ENCODE results near the gene ATP2B1.
A peak's percentile ranks its signal among the peaks of the same experiment; 100 is the strongest.

Gene ATP2B1

GRCh38 chr12:89679631-89680030 is 29.0 kb downstream of the ATP2B1 start:
- no peak overlapping the region for H3K14ac ChIP-seq (ENCODE audit: low read length)
- H3K36me3 ChIP-seq (ENCODE audit: control insufficient read depth in 1 of 2, insufficient read depth in 2 of 2, low read length in 2 of 2) = peaks cover 0 to 1% of the 10 kb centered on the region in 2 experiments
- no peak overlapping the region for H3K9ac ChIP-seq (ENCODE audit: low read length)
- H4K91ac ChIP-seq (ENCODE audit: low read depth, low read length) = no peak overlapping the region
- no peak overlapping the region for H2BK120ac ChIP-seq (ENCODE audit: insufficient read depth, low read length, poor library complexity)
- H3K4ac ChIP-seq (ENCODE audit: low read depth, low read length) = peak overlapping the region; percentile 94
- no peak overlapping the region for H2BK12ac ChIP-seq (ENCODE audit: low read length)
- DNase-seq = no peak
- no peak overlapping the region for H4K12ac ChIP-seq (ENCODE audit: low read depth, low read length)
- H3K4me2 ChIP-seq (ENCODE audit: low read length) = no peak overlapping the region
- no peak overlapping the region for H2AFZ ChIP-seq (ENCODE audit: insufficient read depth, low read length, poor library complexity)
- no peak overlapping the region for H3K4me3 ChIP-seq (ENCODE audit: low read depth, low read length)
- no peaks in the 10 kb centered on the region for H3K4me1 ChIP-seq (ENCODE audit: control insufficient read depth in 1 of 2, insufficient read depth in 2 of 2, low read length in 2 of 2)
- peaks cover 7% of the 10 kb centered on the region for H3K79me2 ChIP-seq (ENCODE audit: control insufficient read depth, insufficient read depth, low read length, poor library complexity)
- H3K27me3 ChIP-seq (ENCODE audit: insufficient read depth, low read length) = no peaks in the 10 kb centered on the region
- no peaks in the 10 kb centered on the region for H3K79me1 ChIP-seq (ENCODE audit: low read length)
- no CpG with 5 or more reads among the region's 2 CpGs for WGBS (ENCODE audit: extremely low coverage, insufficient coverage, insufficient read length)
- H2AK5ac ChIP-seq (ENCODE audit: low read length) = no peak overlapping the region
- H3K9me3 ChIP-seq (ENCODE audit: insufficient read depth, low read depth, low read length) = no peaks in the 10 kb centered on the region
- H4K8ac ChIP-seq (ENCODE audit: low read depth, low read length) = no peak overlapping the region
- H3K23ac ChIP-seq (ENCODE audit: low read length) = no peak overlapping the region
- H3K18ac ChIP-seq (ENCODE audit: low read length) = no peak overlapping the region
- H2BK5ac ChIP-seq (ENCODE audit: low read depth, low read length, poor library complexity) = no peak overlapping the region
- H3K27ac ChIP-seq (ENCODE audit: low read depth, low read length) = no peak overlapping the region

- Histone ChIP-seq H4K91ac (ENCODE audit: low read depth, low read length) (no peak overlapping the region), H3K4me2 (ENCODE audit: low read length) (no peak overlapping the region), H2BK5ac (ENCODE audit: low read depth, low read length, poor library complexity) (no peak overlapping the region), H3K36me3 (ENCODE audit: control insufficient read depth in 1 of 2, insufficient read depth in 2 of 2, low read length in 2 of 2) (peaks cover 0 to 1% of the 10 kb centered on the region in 2 experiments), H3K79me2 (ENCODE audit: control insufficient read depth, insufficient read depth, low read length, poor library complexity) (peaks cover 7% of the 10 kb centered on the region), H2BK120ac (ENCODE audit: insufficient read depth, low read length, poor library complexity) (no peak overlapping the region), H3K9ac (ENCODE audit: low read length) (no peak overlapping the region), H3K4me3 (ENCODE audit: low read depth, low read length) (no peak overlapping the region), H3K18ac (ENCODE audit: low read length) (no peak overlapping the region), H3K4ac (ENCODE audit: low read depth, low read length) (peak overlapping the region; percentile 79), H4K8ac (ENCODE audit: low read depth, low read length) (no peak overlapping the region), H2AK5ac (ENCODE audit: low read length) (no peak overlapping the region), H2BK12ac (ENCODE audit: low read length) (no peak overlapping the region), H3K79me1 (ENCODE audit: low read length) (no peaks in the 10 kb centered on the region), H3K9me3 (ENCODE audit: insufficient read depth, low read depth, low read length) (no peaks in the 10 kb centered on the region), H3K27me3 (ENCODE audit: insufficient read depth, low read length) (no peaks in the 10 kb centered on the region), H4K12ac (ENCODE audit: low read depth, low read length) (no peak overlapping the region), H3K23ac (ENCODE audit: low read length) (no peak overlapping the region), H3K27ac (ENCODE audit: low read depth, low read length) (no peak overlapping the region), H3K4me1 (ENCODE audit: control insufficient read depth in 1 of 2, insufficient read depth in 2 of 2, low read length in 2 of 2) (no peaks in the 10 kb centered on the region), H3K14ac (ENCODE audit: low read length) (no peak overlapping the region), H2AFZ (ENCODE audit: insufficient read depth, low read length, poor library complexity) (no peak overlapping the region)
- DNase-seq = no peak
- WGBS (ENCODE audit: extremely low coverage, insufficient coverage, insufficient read length) = no CpG with 5 or more reads among the region's 2 CpGs
Observed at GRCh38 chr12:89678225-89678624, 30.4 kb downstream of the ATP2B1 start.

- Histone ChIP-seq H3K14ac (ENCODE audit: low read length) (no peak overlapping the region), H3K4me2 (ENCODE audit: low read length) (no peak overlapping the region), H3K79me2 (ENCODE audit: control insufficient read depth, insufficient read depth, low read length, poor library complexity) (peaks cover 9% of the 10 kb centered on the region), H3K79me1 (ENCODE audit: low read length) (no peaks in the 10 kb centered on the region), H3K4me1 (ENCODE audit: control insufficient read depth in 1 of 2, insufficient read depth in 2 of 2, low read length in 2 of 2) (peaks cover 3 to 6% of the 10 kb centered on the region in 2 experiments), H3K27me3 (ENCODE audit: insufficient read depth, low read length) (no peaks in the 10 kb centered on the region), H4K91ac (ENCODE audit: low read depth, low read length) (no peak overlapping the region), H3K9me3 (ENCODE audit: insufficient read depth, low read depth, low read length) (no peaks in the 10 kb centered on the region), H3K27ac (ENCODE audit: low read depth, low read length) (no peak overlapping the region), H3K4me3 (ENCODE audit: low read depth, low read length) (no peak overlapping the region), H2BK5ac (ENCODE audit: low read depth, low read length, poor library complexity) (no peak overlapping the region), H3K4ac (ENCODE audit: low read depth, low read length) (peak overlapping the region; percentile 94), H2AFZ (ENCODE audit: insufficient read depth, low read length, poor library complexity) (no peak overlapping the region), H3K9ac (ENCODE audit: low read length) (no peak overlapping the region), H2BK12ac (ENCODE audit: low read length) (no peak overlapping the region), H4K8ac (ENCODE audit: low read depth, low read length) (no peak overlapping the region), H4K12ac (ENCODE audit: low read depth, low read length) (no peak overlapping the region), H3K18ac (ENCODE audit: low read length) (no peak overlapping the region), H2AK5ac (ENCODE audit: low read length) (no peak overlapping the region), H3K23ac (ENCODE audit: low read length) (no peak overlapping the region), H2BK120ac (ENCODE audit: insufficient read depth, low read length, poor library complexity) (no peak overlapping the region), H3K36me3 (ENCODE audit: control insufficient read depth in 1 of 2, insufficient read depth in 2 of 2, low read length in 2 of 2) (peaks cover 0 to 1% of the 10 kb centered on the region in 2 experiments)
- WGBS (ENCODE audit: extremely low coverage, insufficient coverage, insufficient read length) = no CpG with 5 or more reads among the region's 2 CpGs
- DNase-seq = no peak
Observed at GRCh38 chr12:89676930-89677329, 31.7 kb downstream of the ATP2B1 start.

DNA sequence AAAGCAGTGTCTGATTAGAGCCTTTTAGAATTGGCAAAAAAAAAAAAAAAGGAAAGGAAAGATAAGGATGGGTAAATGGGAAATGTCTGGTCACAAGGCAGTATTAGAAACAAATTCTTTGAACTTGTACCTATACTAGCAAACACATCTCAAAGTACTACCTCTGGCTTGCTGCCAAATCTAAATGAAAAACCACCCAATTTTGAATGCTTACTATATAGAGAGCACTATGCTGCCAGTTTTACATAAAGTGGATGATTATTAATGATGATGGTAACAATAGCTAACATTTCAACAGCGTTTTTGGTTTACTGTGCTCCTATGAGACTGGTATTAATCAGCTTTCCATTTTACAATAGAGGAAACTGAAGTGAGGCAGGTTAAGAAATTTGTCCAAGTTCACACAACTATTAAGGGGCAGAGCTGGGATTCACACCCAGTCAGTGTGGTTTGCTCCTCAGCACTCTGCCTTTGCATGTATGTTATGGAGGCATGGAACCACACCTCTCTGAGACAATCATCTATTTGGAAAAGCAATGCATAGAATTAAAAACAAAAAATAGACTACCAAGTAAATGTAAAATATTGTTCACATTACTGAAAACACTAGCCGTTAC is 34.2 kb downstream of the ATP2B1 start:
- Histone ChIP-seq H3K27ac (ENCODE audit: low read depth, low read length) (no peak overlapping the region), H4K8ac (ENCODE audit: low read depth, low read length) (no peak overlapping the region), H3K79me2 (ENCODE audit: control insufficient read depth, insufficient read depth, low read length, poor library complexity) (peaks cover 9% of the 10 kb centered on the region), H3K4me2 (ENCODE audit: low read length) (no peak overlapping the region), H2AK5ac (ENCODE audit: low read length) (no peak overlapping the region), H4K12ac (ENCODE audit: low read depth, low read length) (no peak overlapping the region), H4K91ac (ENCODE audit: low read depth, low read length) (no peak overlapping the region), H3K4ac (ENCODE audit: low read depth, low read length) (peak overlapping the region; percentile 97), H2BK120ac (ENCODE audit: insufficient read depth, low read length, poor library complexity) (no peak overlapping the region), H3K36me3 (ENCODE audit: control insufficient read depth in 1 of 2, insufficient read depth in 2 of 2, low read length in 2 of 2) (no peaks in the 10 kb centered on the region), H3K23ac (ENCODE audit: low read length) (no peak overlapping the region), H2BK5ac (ENCODE audit: low read depth, low read length, poor library complexity) (no peak overlapping the region), H2BK12ac (ENCODE audit: low read length) (no peak overlapping the region), H3K4me3 (ENCODE audit: low read depth, low read length) (no peak overlapping the region), H3K79me1 (ENCODE audit: low read length) (no peaks in the 10 kb centered on the region), H3K18ac (ENCODE audit: low read length) (no peak overlapping the region), H3K27me3 (ENCODE audit: insufficient read depth, low read length) (no peaks in the 10 kb centered on the region), H3K9me3 (ENCODE audit: insufficient read depth, low read depth, low read length) (no peaks in the 10 kb centered on the region), H3K14ac (ENCODE audit: low read length) (no peak overlapping the region), H3K9ac (ENCODE audit: low read length) (no peak overlapping the region), H3K4me1 (ENCODE audit: control insufficient read depth in 1 of 2, insufficient read depth in 2 of 2, low read length in 2 of 2) (peaks cover 3 to 9% of the 10 kb centered on the region in 2 experiments), H2AFZ (ENCODE audit: insufficient read depth, low read length, poor library complexity) (no peak overlapping the region)
- no CpG with 5 or more reads among the region's 2 CpGs for WGBS (ENCODE audit: extremely low coverage, insufficient coverage, insufficient read length)
- no peak for DNase-seq

Measured in trophoblast cell (in vitro differentiated cells and primary cell).